GM23338 (cell line): Measurements from ENCODE around the gene DDB1. TPM values are rescaled to one million over a fixed set of nuclear protein-coding genes. Genes with fewer than 3 reads are reported as not detected.

ENCODE experiments used
- ATAC-seq: fragments of 200-7000 bp; cut with Tn5 transposase; 3 replicates; pipeline ENCODE4 v1.9.1; 2020
- DNase-seq: peaks from one replicate; pipeline ENCODE4 v3.0.0-alpha.2; 2015; ENCODE audit warnings: low spot score
- H2AFZ ChIP-seq: fragments of 200-600 bp; sonication (generic); 2 replicates; pipeline ENCODE4 v1.8.0; 2016; ENCODE audit warnings: antibody characterized with exemption, mild to moderate bottlenecking, moderate library complexity
- H3F3A ChIP-seq: fragments of 200-600 bp; sonication (generic); replicated peaks from 2 replicates; pipeline ENCODE4 v1.8.0; 2017; ENCODE audit warnings: antibody characterized with exemption, mixed run types, low read depth
- H3K27ac ChIP-seq: fragments of 200-600 bp; sonication (generic); 2 replicates; pipeline ENCODE4 v1.6.1; 2016; ENCODE audit warnings: low read depth
- H3K27me3 ChIP-seq: fragments of 200-600 bp; sonication (generic); 2 replicates; pipeline ENCODE4 v1.8.0; 2016; ENCODE audit warnings: mild to moderate bottlenecking, mixed run types, moderate library complexity; ENCODE audit not compliant: insufficient read depth
- H3K36me3 ChIP-seq: fragments of 200-600 bp; sonication (generic); 2 replicates; pipeline ENCODE4 v1.8.0; 2016; ENCODE audit warnings: mild to moderate bottlenecking; ENCODE audit not compliant: insufficient read depth
- H3K4me1 ChIP-seq: fragments of 200-600 bp; sonication (generic); 2 replicates; pipeline ENCODE4 v1.8.0; 2016; ENCODE audit warnings: mild to moderate bottlenecking, moderate library complexity; ENCODE audit not compliant: insufficient read depth
- H3K4me2 ChIP-seq: fragments of 200-600 bp; sonication (generic); 2 replicates; pipeline ENCODE4 v1.7.1; 2017; ENCODE audit warnings: mixed run types
- H3K4me3 ChIP-seq: fragments of 200-600 bp; sonication (generic); 2 replicates; pipeline ENCODE4 v1.6.1; 2016; ENCODE audit warnings: mixed run types
- H3K79me2 ChIP-seq: fragments of 200-600 bp; sonication (generic); replicated peaks from 2 replicates; pipeline ENCODE4 v1.8.0; 2017; ENCODE audit warnings: mild to moderate bottlenecking; ENCODE audit not compliant: insufficient read depth
- H3K9me2 ChIP-seq: fragments of 200-600 bp; sonication (generic); 2 replicates; pipeline ENCODE4 v1.8.0; 2017; ENCODE audit not compliant: insufficient read depth
- H4K20me1 ChIP-seq: fragments of 200-600 bp; sonication (generic); replicated peaks from 2 replicates; pipeline ENCODE4 v1.8.0; 2017; ENCODE audit warnings: mild to moderate bottlenecking; ENCODE audit not compliant: insufficient read depth
- H3K27ac Mint-ChIP-seq: 2 replicates; pipeline ENCODE4 v1.8.0; 2020; ENCODE audit warnings: inconsistent platforms, mild to moderate bottlenecking, moderate library complexity, mixed read lengths
- H3K27me3 Mint-ChIP-seq: 3 replicates; pipeline ENCODE4 v1.8.0; 2022; ENCODE audit warnings: low read depth, mild to moderate bottlenecking, moderate library complexity, mixed read lengths, inconsistent platforms; ENCODE audit not compliant: insufficient read depth, poor library complexity
- H3K36me3 Mint-ChIP-seq: 3 replicates; pipeline ENCODE4 v1.8.0; 2021; ENCODE audit warnings: low read depth, mild to moderate bottlenecking, inconsistent platforms, moderate library complexity, mixed read lengths
- H3K4me1 Mint-ChIP-seq: 3 replicates; pipeline ENCODE4 v1.8.0; 2020; ENCODE audit warnings: mild to moderate bottlenecking, inconsistent platforms, mixed read lengths
- H3K4me3 Mint-ChIP-seq: 3 replicates; pipeline ENCODE4 v1.8.0; 2021; ENCODE audit warnings: moderate library complexity, mild to moderate bottlenecking, inconsistent platforms, mixed read lengths
- H3K9me3 Mint-ChIP-seq: 3 replicates; pipeline ENCODE4 v1.8.0; 2020; ENCODE audit warnings: moderate library complexity, mild to moderate bottlenecking, inconsistent platforms, mixed read lengths
- CTCF ChIP-seq, 2 experiments: fragments of 200-600 bp in 1 of 2; sonication (generic) in 1 of 2; conservative IDR thresholded peaks; 2 replicates each; pipeline versions ENCODE4 v1.5.1 to v1.6.1; 2016 to 2017; ENCODE audit warnings: antibody characterized with exemption in 2 of 2, low read depth in 2 of 2, mild to moderate bottlenecking in 2 of 2, moderate library complexity in 1 of 2
- EZH2 ChIP-seq: fragments of 200-600 bp; sonication (generic); IDR thresholded peaks from one replicate; pipeline ENCODE4 v1.8.0; 2017; ENCODE audit warnings: antibody characterized with exemption, mild to moderate bottlenecking, low read depth; ENCODE audit not compliant: unreplicated experiment
- EZH2phosphoT487 ChIP-seq: fragments of 200-600 bp; sonication (generic); IDR thresholded peaks from one replicate; pipeline ENCODE4 v1.8.1; 2018; ENCODE audit warnings: antibody characterized with exemption; ENCODE audit not compliant: unreplicated experiment
- JUNB ChIP-seq: IDR thresholded peaks from one replicate; pipeline ENCODE4 v1.6.1; 2016; ENCODE audit warnings: antibody characterized with exemption; ENCODE audit not compliant: unreplicated experiment
- NANOG ChIP-seq: IDR thresholded peaks from 2 replicates; pipeline ENCODE4 v1.6.1; 2016; ENCODE audit warnings: antibody characterized with exemption, borderline replicate concordance
- POLR2AphosphoS5 ChIP-seq: IDR thresholded peaks from 2 replicates; pipeline ENCODE4 v1.6.1; 2016; ENCODE audit warnings: antibody characterized with exemption, low read depth
- ZNF462 ChIP-seq: fragments of 250-450 bp; sonication (Bioruptor Pico); IDR thresholded peaks from 2 replicates; pipeline ENCODE4 v1.5.0; 2020; ENCODE audit warnings: mild to moderate bottlenecking, moderate library complexity
- polyA plus RNA-seq: library from polyadenylated mRNA; unstranded; fragments of >200 nt; fragmentation: Nextera tagmentation; extraction: Ambion mirVana; gene quantifications from 2 replicates; pipeline ENCODE4 v1.2.1, GENCODE V29; 2016
- total RNA-seq: library from RNA; depleted of rRNA; stranded (reverse); fragments of >200 nt; shearing (Covaris generic); gene quantifications from 2 replicates; pipeline ENCODE4 v1.2.3, GENCODE V29; 2014

DDB1 gene
- total and polyA plus RNA-seq, 2 experiments from 2014 or later: 102 to 282 TPM

- TF ChIP-seq ZNF462 (CRISPR knock-in tag): no peak
- no peak for TF ChIP-seq EZH2phosphoT487
These were observed 58.8 kb downstream of the DDB1 start (continued) for GRCh38 chr11:61274084-61274483.

- no peaks in the 10 kb centered on the region for H3K4me1 ChIP-seq
- no peaks in the 10 kb centered on the region for H3K27me3 ChIP-seq
- ATAC-seq: peak; percentile 38; the same call in 2 of the 3 replicates
- H3K4me2 ChIP-seq: no peak overlapping the region
- no peak for DNase-seq
- peaks cover 3% of the 10 kb centered on the region; the same call in 1 of the 2 replicates for H4K20me1 ChIP-seq
- H3K79me2 ChIP-seq: no peaks in the 10 kb centered on the region
- H3K27ac Mint-ChIP-seq: no peak overlapping the region
- H3K27ac ChIP-seq: no peak overlapping the region
- no peak overlapping the region for H3K4me3 Mint-ChIP-seq
- no peak overlapping the region for H2AFZ ChIP-seq
- no peaks in the 10 kb centered on the region for H3K9me2 ChIP-seq
- H3K27me3 Mint-ChIP-seq: peaks cover 3% of the 10 kb centered on the region
- H3K4me3 ChIP-seq: no peak overlapping the region
- H3K36me3 ChIP-seq: peaks cover 5% of the 10 kb centered on the region; the same call in 1 of the 2 replicates
- peaks cover 7% of the 10 kb centered on the region for H3K4me1 Mint-ChIP-seq
- H3K9me3 Mint-ChIP-seq: no peaks in the 10 kb centered on the region
- H3K36me3 Mint-ChIP-seq: peaks cover 17% of the 10 kb centered on the region; the same call in 2 of the 3 replicates
- no peaks in the 10 kb centered on the region for H3F3A ChIP-seq
- TF ChIP-seq NANOG (no peak), POLR2AphosphoS5 (no peak), CTCF (conservative IDR thresholded peaks at IDR 0.05; ENCODE audit: low read depth in 2 of 2) (no peak), EZH2 (no peak), EZH2phosphoT487 (no peak), JUNB (no peak)
These were observed 59.5 kb downstream of the DDB1 start for GRCh38 chr11:61273178-61274078.
